GM19372 (cell line): Measurements from ENCODE around the gene TOM1L1.
"Not testable (repeated sequence)": the region's sequence is repeated elsewhere in the genome, so short reads cannot be mapped to it uniquely, and the experiment has no call there.

Source experiments
- ATAC-seq: cut with Tn5 transposase; IDR thresholded peaks from one replicate; pipeline ENCODE4 v1.9.1; 2021; ENCODE audit warnings: mild to moderate bottlenecking, low read depth, moderate library complexity; ENCODE audit not compliant: unreplicated experiment

Gene TOM1L1, protein sequence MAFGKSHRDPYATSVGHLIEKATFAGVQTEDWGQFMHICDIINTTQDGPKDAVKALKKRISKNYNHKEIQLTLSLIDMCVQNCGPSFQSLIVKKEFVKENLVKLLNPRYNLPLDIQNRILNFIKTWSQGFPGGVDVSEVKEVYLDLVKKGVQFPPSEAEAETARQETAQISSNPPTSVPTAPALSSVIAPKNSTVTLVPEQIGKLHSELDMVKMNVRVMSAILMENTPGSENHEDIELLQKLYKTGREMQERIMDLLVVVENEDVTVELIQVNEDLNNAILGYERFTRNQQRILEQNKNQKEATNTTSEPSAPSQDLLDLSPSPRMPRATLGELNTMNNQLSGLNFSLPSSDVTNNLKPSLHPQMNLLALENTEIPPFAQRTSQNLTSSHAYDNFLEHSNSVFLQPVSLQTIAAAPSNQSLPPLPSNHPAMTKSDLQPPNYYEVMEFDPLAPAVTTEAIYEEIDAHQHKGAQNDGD

DNA sequence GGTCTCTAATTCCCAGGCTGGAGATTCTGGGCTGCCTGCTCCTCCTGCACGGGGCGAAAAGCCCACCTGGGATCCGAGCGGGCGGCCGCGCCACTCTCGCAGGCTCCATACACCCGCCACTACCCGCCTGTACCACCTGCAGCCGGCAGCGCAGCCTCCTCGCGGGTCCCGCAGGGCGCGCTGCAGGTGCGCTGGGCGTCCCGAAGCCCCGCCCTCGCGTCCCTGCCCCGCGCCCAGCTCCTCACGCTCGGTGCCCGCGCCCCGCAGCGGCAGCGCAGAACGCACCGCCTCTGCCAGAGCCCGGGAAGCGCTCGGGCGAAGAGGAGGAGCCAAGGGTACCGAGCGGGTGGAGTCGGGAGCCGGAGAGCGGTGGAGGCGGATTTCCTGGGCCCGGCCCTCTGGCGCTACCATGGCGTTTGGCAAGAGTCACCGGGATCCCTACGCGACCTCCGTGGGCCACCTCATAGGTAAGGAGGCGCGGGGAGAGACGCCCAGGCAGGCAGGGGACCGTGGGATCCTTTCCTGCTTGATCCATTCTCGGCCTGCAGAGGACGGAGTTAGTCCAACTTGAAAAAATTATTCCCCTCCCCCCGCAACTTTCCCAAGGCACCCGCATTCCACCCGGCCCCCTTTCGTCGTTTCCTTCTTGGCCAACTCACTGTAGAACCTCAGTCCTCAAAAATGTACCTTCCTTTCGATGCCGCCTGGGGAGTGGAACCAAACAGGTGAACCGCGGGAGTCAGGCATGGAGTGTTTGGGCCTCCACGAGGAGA lies at the start of gene TOM1L1:
Gene TOM1L1 (plus strand): TSS at position 396 of the 773 bp plus-strand sequence. CDS start 14 bp downstream, at position 410.
- peak; percentile 77 for ATAC-seq

DNA sequence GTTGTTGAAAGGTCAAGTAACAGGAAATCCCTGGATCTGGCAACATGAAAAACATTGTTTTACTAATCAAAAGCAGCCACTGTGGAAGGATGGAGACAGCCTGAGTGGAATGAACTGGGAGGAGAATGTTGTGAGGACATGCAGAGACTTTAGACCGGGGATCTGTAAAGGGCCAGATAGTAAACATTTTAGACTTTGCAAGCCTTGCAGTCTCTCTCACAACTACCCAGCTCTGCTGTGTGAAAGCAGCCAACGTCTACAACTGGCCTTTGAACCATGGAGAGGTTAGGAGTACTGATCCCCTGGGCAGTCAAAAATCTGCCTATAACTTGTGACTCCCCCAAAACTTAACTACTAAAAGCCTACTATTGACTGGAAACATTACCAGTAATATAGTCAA lies 41.5 kb upstream of the TOM1L1 start:
- no peak for ATAC-seq

DNA sequence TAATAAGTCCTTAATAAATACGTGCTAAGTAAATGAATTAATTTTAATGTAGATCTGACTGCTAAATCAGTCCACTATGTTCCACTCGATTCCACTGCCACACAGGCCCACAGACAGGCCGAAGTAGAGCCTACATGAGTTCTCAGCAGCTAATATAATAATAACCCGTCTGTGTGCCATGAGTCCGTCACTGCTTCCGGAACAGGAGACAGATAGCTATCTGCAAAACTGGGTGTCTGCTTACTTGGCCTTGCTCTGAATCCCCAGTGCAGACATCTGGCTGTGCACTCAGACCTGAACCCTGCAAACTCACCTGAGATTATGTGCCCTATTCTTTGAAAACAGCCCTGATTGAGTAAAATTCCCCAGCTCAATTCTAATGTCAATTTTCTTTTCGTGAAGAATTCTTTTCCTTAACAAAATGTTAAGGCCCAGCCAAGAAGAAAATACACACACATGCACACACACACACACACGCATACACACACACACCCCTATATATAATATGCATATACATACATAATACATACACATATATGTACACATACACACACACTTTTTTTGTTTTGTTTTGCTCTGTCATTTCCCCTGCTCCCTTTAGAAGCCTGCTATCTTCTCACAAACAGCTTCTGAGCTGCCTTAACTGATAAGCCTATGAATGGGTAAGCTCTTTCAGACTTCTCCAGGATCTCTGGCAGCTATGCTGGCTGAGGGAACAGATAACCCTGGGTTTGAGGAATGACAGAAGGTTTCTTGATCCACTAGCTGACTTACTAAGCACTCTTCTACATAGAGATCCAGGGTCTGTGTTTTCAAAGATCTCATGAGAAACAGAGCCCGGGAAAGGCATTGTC lies 39.8 kb upstream of the TOM1L1 start:
- ATAC-seq = no peak

DNA sequence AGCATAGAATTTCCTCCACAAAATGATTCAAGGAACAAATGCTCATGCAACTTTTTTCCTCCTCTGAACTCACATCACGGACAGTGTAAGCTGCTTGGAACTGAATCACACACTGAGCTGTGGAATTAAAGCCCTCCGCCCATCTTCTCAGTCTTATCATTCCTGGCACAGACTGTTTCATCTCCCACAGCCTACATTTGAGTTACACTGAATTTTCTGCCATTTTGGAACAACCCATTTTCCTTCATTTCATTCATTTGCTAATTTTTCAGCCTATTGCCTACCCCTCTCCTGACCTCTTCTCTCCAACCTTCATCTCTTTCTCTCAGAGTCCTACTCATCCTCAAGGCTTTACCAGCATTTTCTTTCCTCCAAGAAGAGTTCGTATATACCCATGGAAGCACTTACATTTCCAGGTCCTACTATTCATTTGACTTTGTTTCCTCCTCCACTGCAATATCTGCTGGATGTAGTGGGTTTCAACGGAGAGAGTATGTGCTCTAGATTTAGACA lies 39.1 kb upstream of the TOM1L1 start:
- no peak for ATAC-seq

DNA sequence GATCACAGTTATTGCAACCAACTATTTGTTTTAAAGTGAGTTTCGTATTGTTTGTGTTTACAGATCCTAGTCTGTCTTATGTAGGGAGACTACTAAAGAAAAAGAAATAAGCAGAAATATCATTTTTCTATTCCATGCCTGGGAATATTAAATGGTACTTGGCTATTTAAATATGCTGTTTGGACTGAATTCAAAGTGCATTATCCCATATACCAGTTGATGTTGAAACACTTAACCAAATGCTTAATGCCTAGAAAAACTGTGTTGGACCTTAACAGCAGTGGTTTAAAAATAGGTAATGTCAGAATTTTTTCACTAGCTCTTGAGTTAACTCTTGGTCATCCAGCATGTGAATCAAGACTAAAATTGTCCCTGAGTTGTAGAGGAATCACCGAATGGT lies 37.5 kb upstream of the TOM1L1 start:
- no peak for ATAC-seq

DNA sequence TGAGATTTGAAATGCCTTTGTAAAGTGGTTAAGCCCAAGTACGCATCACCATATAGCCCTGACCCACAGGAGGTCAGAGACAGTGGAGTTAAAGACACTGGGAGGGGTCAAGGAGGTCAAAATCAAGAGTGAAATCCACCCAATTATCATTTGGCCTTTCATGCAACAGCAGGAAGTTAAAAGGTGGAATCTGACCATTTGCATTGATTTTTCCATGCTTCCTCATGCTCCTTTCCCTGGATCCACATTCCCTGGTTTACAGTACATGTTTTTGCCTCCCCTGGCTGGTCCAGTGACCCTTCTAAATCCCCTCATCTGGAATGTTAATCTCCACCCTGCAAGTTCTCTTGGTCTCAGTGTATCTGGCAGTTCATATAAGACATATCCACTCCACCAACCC lies 36.6 kb upstream of the TOM1L1 start:
- no peak for ATAC-seq

DNA sequence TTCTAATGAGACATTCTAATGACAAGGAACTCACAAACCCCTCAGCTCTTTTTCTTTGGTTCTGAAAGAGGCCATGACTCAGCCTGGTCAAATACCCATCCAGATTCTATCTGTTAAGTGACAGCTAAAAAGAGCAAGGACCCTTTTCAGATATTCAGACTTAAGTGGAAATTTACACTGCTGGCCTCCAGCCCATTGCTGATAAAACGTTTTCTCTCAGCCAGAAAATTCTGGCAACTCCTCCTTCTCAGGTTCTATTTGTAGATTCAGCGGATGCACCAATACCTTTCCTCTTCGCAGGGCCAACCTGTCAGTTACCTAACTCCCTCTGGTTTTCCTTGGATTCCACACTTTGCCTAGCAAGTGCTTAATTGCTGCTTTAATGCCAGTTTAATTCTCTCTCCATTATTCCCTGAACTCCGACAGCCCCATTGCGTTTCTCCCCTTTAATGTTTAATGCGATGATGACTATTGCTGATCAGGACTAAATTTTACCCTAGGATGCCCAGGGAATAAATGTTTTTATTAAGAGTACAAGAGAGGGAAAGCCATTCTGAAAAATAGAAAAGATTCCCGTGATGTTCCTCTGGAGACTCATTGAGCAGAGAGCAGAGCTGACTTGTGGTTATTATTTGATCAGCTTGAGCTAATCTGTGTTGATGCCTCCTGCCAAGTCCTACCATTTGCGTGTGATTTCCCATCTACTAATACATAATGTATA lies 35.9 kb upstream of the TOM1L1 start:
- ATAC-seq = no peak

DNA sequence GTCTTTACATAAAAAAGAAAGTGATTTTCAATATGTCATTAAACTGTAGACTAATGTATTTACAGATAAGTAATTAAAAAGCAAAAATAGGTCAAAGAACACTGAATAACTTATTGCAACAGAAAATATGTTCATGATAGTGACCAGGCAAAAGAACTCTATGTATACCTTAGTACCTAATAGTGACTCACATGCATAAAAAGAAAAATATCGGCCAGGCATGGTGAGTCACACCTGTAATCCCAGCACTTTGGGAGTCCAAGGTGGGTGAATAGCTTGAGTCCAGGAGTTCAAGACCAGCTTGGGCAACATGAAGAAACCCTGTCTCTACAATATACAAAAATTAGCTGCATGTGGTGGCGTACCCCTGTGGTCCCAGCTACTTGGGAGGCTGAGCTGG lies 33.0 kb upstream of the TOM1L1 start:
- ATAC-seq = no peak

DNA sequence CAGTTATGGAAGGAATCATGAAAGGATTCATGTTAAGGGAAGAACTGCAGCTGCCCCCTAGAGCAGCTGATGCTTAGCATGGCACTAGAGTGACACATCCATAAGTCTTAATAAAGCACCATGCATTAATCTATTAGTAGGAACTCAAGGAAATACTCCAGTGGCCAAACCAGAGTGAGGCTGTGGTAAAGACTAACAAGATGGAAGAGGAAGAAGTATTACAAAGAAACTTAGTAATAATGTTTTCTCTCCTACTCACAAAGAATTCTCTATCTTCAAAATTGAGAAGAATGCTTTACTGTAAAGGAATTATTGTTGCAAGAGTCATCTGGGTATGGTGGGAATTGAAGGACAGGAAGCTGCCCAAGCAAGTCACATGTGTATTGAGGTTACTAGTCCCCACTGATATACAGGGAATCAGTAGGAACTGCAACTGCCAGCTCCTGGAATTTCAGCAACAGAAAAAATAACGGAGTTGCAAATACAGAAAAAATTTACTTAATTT lies 29.9 kb upstream of the TOM1L1 start:
- ATAC-seq = no peak

DNA sequence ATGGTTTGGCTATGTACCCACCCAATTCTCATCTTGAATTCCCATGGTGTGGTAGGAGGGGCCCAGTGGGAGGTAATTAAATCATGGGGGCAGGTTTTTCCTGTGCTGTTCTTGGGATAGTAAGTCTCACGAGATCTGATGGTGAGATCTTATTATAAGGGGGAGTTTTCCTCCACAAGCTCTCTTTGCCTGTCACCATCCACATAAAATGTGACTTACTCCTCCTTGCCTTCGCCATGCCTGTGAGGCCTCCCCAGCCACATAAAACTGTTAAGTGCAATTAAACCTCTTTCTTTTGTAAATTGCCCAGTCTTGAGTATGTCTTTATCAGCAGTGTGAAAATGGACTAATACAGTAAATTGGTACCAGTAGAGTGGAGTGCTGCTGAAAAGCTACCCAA lies 24.7 kb upstream of the TOM1L1 start:
- ATAC-seq = not testable (repeated sequence)

DNA sequence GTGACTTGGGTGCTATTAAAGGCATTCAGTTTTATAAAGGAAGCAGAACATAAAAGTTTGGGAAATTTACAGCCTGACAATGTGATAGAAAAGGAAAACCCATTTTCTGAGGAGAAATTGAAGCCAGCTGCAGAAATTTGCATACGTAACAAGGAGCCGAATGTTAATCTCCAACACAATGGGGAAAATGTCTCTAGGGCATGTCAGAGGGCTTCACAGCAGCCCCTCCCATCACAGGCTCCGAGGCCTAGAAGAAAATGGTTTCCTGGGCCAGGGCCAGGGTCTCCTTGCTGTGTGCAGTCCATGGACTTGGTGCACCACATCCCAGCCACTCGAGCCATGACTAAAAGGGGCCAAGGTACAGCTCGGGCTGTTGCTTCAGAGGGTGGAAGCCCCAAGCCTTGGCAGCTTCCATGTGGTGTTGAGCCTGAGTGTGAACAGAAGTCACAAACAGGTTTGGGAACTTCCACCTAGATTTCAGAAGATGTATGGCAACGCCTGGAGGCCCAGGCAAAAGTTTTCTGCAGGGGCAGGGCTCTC lies 23.9 kb upstream of the TOM1L1 start:
- ATAC-seq = no peak

DNA sequence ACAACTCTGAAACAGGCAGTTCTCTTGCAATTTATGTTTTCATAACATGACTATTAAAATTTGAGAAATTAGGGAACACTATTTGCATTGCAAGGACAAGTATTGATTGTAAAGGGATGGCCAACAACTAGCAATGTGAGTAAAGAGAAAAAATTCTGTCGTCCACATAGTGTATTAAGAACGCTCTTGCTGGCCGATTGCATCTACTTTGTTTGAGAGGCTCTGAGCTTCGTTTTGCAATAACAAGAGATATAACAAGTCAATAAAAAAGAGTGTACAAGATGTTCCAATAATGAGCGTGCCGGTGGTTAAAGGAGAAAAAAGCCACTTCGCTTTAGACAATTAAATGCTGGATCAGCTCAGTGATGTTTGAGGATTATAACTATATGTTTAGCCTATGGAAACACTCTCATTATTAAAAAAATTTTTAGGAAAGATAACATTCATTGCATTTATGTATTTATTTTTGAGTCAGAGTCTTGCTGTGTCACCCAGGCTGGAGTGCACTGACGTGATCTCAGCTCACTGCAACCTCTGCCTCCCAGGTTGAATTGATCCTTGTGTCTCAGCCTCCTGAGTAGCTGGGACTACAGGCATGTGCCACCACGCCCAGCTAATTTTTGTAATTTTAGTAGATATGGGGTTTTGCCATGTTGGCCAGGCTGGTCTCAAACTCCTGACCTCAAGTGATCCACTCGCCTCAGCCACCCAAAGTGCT lies 19.2 kb upstream of the TOM1L1 start:
- ATAC-seq = no peak

DNA sequence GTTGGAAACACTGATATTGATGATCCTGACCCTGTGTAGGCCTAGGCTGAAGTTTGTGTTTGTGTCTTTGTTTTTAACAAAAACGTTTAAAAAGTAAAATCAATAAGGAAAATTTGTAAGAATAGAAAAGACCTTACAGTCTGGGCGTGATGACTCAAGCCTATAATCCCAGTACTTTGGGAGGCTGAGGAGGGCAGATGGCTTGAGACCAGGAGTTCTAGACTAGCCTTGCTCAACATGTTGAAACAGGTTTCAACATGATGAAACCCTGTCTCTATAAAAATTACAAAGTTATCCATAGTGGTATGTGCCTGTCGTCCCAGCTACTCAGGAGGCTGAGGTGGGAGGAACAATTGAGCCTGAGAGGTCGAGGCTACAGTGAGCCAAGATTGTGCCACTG lies 18.3 kb upstream of the TOM1L1 start:
- no peak for ATAC-seq

DNA sequence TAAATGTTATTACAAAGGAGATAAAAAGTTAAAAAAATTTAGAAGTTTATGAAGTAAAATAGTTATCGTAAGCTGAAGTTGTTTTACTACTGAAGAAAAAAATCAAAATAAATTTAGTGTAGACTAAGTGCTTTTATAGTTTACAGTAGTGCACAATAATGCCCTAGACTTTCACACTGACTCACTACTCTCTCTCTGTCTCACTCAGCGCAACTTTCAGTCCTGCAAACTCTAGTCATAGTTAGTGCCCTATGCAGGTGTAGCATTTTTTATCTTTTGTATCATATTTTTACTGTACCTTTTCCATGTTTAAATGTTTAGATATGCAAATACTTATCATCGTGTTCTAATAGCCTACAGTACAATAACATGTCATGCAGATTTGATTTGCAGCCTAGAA lies 17.7 kb upstream of the TOM1L1 start:
- no peak for ATAC-seq

DNA sequence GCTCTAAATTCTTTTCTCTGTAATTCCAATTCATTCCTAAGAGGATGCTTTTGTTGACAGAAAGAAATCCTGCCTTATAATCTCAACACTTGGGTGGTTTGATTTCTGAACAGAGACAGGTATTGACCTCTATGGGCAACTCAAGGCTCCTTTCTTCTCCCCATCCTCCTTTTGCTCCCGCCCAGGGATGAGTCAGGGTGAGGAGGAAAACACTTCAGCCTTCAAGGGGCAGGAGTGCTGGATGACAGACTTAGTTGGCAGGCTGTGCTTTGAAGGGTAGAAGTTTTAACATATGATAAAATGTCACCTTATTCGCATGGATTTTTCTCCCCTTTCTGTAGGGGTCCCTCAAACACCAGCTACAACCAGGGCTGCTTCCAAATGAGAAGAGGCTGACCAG lies 16.7 kb upstream of the TOM1L1 start:
- no peak for ATAC-seq

DNA sequence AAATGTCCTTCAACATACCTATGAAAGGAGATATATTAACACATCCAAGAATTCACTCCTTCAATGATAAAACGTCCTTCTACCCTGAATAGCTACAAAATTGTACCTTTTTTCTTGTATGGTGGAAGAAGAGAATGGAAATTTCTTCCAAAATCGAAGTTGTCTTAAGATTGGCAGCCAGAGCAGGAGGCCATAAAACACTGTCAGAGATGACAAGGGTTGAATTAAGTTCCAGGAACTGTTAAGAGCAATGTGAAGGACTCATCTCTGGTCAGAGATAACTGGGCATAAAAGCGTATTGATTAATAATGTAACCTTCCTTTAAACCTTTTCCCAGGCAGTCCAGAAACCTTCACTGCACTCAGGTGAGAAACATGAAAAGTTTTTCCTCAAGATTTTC lies 12.9 kb upstream of the TOM1L1 start:
- no peak for ATAC-seq

DNA sequence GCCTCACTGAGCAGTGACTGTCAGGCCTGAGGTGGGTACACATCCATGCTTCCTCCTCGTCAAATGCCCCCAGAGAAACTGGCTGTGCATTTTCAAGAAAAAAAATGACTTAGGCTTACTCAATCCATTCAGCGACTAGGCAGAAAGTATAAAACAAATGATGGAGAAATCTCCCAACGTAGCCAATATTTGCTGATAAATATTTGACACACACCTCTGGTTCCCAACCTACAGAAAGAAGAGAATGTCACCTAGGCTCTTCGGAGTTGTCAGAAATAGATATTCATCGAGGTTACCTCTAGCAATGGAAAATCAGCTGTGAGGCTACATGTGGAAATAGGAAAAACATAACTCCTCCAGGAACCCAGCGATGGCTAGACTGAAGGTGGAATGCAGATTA lies 12.4 kb upstream of the TOM1L1 start:
- ATAC-seq = no peak

DNA sequence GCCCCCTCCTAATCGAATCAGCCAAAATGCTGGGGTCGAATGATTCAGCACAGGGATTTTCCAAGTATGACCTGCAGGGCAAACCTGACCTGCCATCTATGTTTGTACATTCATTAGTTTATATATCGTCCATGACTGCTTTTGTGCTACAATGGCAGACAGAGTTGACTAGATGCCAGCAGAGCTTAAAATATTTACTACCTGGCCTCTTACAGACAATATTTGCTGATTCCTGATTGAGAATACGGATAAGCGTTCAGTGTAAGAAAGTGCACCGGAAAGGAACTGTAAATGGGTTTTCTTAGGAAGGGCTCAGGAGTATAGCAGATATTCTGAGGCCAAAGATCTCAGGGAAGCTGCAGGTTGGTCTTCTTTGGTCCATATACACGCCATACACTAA lies 11.7 kb upstream of the TOM1L1 start:
- no peak for ATAC-seq
